Measurements from ENCODE around the gene NF1.

- no peak for TF ChIP-seq CREM (CRISPR knock-in tag; IDR thresholded peaks at IDR 0.05)
- TF ChIP-seq E2F4 (CRISPR knock-in tag; IDR thresholded peaks at IDR 0.05; ENCODE audit: borderline replicate concordance, low read depth), result no peak
- no peak for TF ChIP-seq CTCF (IDR thresholded peaks at IDR 0.05)
- no peak for TF ChIP-seq ETV6 (CRISPR knock-in tag; IDR thresholded peaks at IDR 0.05)
- TF ChIP-seq HMGXB4 (CRISPR knock-in tag; IDR thresholded peaks at IDR 0.05), result no peak
- no peak for TF ChIP-seq KAT7 (CRISPR knock-in tag; IDR thresholded peaks at IDR 0.05; ENCODE audit: borderline replicate concordance)
- TF ChIP-seq CREB1 (CRISPR knock-in tag; IDR thresholded peaks at IDR 0.05), result no peak
- TF ChIP-seq FOXK1 (CRISPR knock-in tag; IDR thresholded peaks at IDR 0.05), result no peak
- TF ChIP-seq ZNF121 (CRISPR knock-in tag; IDR thresholded peaks at IDR 0.05), result no peak
- no peak for TF ChIP-seq NR1H2 (CRISPR knock-in tag; IDR thresholded peaks at IDR 0.05)
- TF ChIP-seq MLX (CRISPR knock-in tag; IDR thresholded peaks at IDR 0.05), result no peak
- no peak for TF ChIP-seq PRDM15 (CRISPR knock-in tag; IDR thresholded peaks at IDR 0.05)
These were observed 46.0 kb upstream of the NF1 start for GRCh38 chr17:31048780-31049179.
